Mucosa of stomach (tissue), 1 donor: ENCODE data around the gene TRIML1.

Experiments
- H3K27me3 ChIP-seq: one replicate; pipeline ENCODE4 v1.7.0; 2013; ENCODE audit warnings: mild to moderate bottlenecking, low read length; ENCODE audit not compliant: control insufficient read depth, insufficient read depth
- H3K36me3 ChIP-seq: one replicate; pipeline ENCODE4 v1.7.0; 2013; ENCODE audit warnings: low read length; ENCODE audit not compliant: control insufficient read depth, insufficient read depth
- H3K4me1 ChIP-seq: one replicate; pipeline ENCODE4 v1.7.0; 2013; ENCODE audit warnings: mild to moderate bottlenecking, low read length; ENCODE audit not compliant: control insufficient read depth, insufficient read depth
- H3K4me3 ChIP-seq: one replicate; pipeline ENCODE4 v1.7.0; 2013; ENCODE audit warnings: low read length
- H3K9ac ChIP-seq: one replicate; pipeline ENCODE4 v1.7.0; 2013; ENCODE audit warnings: mild to moderate bottlenecking, low read length, moderate library complexity
- H3K9me3 ChIP-seq: one replicate; pipeline ENCODE4 v1.7.0; 2013; ENCODE audit warnings: mild to moderate bottlenecking, low read length, moderate library complexity; ENCODE audit not compliant: control insufficient read depth
- donor health status: Pancreatic carcinoma.

Gene TRIML1, protein sequence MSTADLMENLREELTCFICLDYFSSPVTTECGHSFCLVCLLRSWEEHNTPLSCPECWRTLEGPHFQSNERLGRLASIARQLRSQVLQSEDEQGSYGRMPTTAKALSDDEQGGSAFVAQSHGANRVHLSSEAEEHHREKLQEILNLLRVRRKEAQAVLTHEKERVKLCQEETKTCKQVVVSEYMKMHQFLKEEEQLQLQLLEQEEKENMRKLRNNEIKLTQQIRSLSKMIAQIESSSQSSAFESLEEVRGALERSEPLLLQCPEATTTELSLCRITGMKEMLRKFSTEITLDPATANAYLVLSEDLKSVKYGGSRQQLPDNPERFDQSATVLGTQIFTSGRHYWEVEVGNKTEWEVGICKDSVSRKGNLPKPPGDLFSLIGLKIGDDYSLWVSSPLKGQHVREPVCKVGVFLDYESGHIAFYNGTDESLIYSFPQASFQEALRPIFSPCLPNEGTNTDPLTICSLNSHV

DNA sequence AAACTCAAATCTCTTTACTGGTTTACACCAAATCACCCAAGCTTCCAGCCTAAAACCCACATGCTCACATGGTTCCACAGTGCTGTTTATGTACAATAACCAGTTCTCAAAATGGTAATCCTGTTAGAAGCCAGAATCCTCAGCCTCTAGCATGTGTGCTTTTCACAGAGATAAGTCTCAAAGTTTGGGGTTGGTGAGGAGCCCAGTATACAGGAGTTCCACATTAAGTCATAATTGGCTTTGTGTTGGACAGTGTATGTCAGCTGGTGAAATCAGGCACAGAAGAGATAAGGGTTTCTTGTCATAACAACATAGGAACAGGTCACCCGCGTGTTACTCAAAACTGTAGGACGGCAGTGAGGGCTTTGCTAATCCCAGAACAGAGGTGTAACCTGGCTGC, at the start of gene TRIML1:
TRIML1 (plus strand) TSS at position 301 of the 400 bp plus-strand sequence. CDS start 118 bp downstream, outside the sequence.
- H3K9ac ChIP-seq = no peak within 1 kb of the TSS
- H3K36me3 ChIP-seq = no peaks in the 10 kb centered on the region
- no peaks in the 10 kb centered on the region for H3K27me3 ChIP-seq
- H3K4me3 ChIP-seq = no peak within 1 kb of the TSS
- no peaks in the 10 kb centered on the region for H3K4me1 ChIP-seq
- H3K9me3 ChIP-seq = no peaks in the 10 kb centered on the region

DNA sequence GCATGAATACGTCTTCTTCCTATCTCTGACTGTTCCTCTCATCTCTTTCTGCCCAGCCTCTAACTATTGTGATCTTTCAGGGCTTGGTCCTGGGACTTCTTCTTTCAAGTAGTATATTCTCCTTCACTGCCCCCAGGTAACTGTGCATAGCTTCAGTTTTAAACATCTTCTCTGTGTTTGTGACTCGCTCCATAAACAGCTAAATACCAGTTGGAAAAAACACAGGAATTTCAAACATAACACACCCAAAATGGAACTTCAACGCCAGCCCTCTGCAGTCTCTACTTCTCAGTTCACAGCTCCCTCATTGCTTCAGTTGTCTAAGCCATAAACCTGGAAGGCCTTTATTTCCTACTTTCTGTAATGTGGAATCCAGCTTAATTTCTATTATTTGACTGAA, 46.4 kb upstream of the TRIML1 start:
- no peak overlapping the region for H3K4me3 ChIP-seq
- no peak overlapping the region for H3K9ac ChIP-seq
- H3K27me3 ChIP-seq = no peaks in the 10 kb centered on the region
- H3K9me3 ChIP-seq = no peaks in the 10 kb centered on the region
- H3K36me3 ChIP-seq = no peaks in the 10 kb centered on the region
- no peaks in the 10 kb centered on the region for H3K4me1 ChIP-seq

DNA sequence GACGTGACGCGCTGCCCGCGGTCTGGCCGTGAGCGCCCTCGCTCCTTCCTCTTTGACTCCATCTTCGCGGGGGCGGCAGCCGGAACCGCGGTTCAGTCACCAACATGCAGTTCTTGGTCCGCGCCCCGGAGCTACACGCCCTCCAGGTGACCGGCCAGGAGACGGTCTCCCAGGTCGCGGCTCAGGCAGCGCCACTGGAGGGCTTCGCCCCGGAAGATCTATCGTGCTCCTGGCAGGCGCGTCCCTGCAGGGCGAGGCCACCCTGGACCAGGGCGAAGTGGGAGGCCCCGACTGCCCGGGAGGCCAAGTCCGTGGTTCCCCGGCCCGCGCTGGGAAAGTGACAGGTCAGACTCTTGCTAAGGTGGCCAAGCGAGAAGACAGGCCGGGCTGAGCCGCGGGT, 32.8 kb upstream of the TRIML1 start:
- no peaks in the 10 kb centered on the region for H3K9me3 ChIP-seq
- no peaks in the 10 kb centered on the region for H3K27me3 ChIP-seq
- no peak overlapping the region for H3K9ac ChIP-seq
- no peak overlapping the region for H3K4me3 ChIP-seq
- H3K4me1 ChIP-seq = no peaks in the 10 kb centered on the region
- H3K36me3 ChIP-seq = no peaks in the 10 kb centered on the region

DNA sequence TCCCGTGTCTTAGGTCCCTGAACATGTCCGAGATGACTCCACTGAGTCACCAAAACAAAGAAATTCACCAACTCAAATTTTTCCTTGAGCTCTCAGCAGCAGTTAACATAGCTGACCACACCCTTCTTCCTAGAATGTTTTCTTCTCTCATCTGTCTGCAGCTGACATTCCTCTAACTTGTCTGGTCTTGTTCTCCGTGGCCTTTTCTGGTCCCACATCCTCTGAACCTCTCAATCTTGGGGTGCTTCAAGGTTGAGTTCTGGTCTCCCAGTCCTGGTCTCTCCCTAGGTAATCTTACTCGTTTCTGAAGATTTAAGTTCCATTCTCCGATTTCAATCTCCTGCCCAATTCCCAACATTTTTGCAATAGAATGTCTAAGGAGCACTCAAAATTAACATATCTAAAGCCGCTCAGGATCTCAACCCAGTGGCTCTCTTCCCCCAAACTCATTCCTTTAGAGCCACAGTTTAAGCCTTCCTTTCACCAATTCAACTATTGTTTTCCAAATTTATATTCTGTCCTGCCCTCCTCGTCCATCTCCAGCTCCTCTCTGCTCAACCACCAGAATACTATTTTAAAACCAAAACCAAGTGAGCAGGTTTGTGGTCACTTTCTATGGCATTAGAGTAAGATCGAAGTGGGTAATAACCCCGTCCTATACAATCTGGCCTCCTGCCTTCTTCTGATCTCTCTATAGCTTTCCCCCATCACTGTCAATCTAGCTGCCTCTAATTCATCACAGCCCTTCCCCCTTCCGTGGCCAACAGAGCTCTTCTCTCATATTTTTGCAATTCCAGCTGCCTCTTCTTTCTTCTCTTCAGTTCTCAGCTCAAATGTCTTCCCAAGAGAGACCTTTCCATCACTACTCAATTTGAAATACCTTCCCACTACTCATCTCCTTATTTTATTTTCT, 31.1 kb upstream of the TRIML1 start:
- Histone ChIP-seq H3K27me3 (no peaks in the 10 kb centered on the region), H3K36me3 (no peaks in the 10 kb centered on the region), H3K9me3 (no peaks in the 10 kb centered on the region), H3K4me1 (no peaks in the 10 kb centered on the region), H3K4me3 (no peak overlapping the region), H3K9ac (no peak overlapping the region)

DNA sequence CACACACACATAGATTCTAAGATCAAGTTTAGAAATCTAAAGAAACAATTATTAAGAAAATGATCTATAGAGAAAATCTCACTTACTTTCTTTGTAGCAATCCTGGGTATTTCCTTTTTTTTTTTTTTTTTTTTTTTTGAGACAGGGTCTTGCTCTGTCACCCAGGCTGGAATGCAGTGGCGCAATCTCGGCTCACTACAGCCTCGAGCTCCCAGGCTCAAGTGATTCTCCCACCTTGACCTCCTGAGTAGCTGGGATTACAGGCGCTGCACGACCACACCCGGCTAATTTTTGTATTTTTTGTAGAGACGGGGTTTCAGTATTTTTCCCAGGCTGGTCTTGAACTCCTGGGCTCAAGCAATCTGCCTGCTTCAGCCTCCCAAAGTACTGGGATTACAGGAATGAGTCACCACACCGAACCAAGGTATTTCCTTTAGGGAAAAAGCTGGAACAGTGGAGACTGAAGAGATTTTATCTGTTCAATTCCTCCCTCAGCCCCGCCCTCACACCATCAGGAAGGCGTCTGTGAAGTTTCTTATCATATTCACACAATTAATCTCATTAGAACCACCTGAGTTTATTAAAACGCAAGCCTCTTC, 30.0 kb upstream of the TRIML1 start, which contains the start of gene TRIML2:
TRIML2 (minus strand) TSS at position 447 of the 599 bp plus-strand sequence. CDS start 4,235 bp downstream, outside the sequence.
- Histone ChIP-seq H3K9me3 (no peaks in the 10 kb centered on the region), H3K9ac (no peak within 1 kb of the TSS), H3K4me1 (no peaks in the 10 kb centered on the region), H3K4me3 (no peak within 1 kb of the TSS), H3K27me3 (no peaks in the 10 kb centered on the region), H3K36me3 (no peaks in the 10 kb centered on the region)

DNA sequence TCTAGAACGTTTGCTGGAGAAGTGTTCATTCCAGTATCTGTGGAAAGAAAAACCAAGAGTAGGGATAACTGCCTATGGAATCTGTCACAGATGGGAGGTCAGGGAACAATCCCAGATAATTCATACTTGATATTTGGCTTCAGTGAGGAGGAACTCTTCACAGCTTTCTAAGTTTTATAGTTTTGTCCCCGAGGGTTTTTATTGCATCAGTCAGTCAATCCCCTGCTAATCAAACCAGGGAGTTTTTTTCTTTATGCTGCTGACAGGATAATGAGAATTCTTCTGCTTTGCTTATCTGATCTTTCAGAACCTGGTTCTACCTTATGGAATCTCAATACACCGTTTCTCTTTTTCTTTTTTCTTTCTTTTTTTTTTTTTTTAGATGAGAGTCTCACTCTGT, 29.2 kb upstream of the TRIML1 start:
- H3K4me3 ChIP-seq = no peak overlapping the region
- no peak overlapping the region for H3K9ac ChIP-seq
- no peaks in the 10 kb centered on the region for H3K9me3 ChIP-seq
- H3K4me1 ChIP-seq = no peaks in the 10 kb centered on the region
- no peaks in the 10 kb centered on the region for H3K36me3 ChIP-seq
- no peaks in the 10 kb centered on the region for H3K27me3 ChIP-seq

DNA sequence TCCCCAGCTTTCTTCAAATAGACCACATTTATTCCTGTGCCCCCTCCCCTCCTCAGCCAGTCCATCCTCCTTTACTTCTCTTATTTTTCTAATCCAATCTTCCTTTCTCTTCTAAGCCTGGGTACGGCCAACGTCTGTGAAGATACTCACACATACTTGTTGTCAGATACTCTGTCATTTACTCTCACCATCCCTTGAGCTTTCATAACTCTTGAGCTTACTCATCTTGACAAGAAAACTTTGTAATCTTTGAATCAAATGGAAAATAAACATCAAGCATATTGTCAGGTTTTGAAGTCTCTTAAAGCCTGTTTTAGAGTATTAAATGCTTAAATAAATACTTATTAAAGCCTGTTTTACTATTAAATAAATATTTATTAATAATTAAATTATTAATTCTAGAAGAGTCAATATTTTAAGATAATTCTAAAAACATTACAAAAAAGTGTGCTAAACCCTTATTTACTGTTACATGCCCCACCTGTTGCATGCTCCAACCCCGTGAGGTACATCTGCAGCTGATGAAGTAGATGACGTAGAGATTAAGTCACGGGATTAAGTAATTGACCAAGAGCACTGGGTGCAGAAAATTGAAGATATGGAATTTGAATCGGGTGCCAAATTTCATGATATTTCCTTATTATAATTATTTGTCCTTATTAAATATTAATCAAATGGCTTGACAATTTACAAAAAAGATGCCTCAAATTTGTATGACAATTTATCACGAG, 28.3 kb upstream of the TRIML1 start:
- H3K4me1 ChIP-seq = no peaks in the 10 kb centered on the region
- no peaks in the 10 kb centered on the region for H3K9me3 ChIP-seq

DNA sequence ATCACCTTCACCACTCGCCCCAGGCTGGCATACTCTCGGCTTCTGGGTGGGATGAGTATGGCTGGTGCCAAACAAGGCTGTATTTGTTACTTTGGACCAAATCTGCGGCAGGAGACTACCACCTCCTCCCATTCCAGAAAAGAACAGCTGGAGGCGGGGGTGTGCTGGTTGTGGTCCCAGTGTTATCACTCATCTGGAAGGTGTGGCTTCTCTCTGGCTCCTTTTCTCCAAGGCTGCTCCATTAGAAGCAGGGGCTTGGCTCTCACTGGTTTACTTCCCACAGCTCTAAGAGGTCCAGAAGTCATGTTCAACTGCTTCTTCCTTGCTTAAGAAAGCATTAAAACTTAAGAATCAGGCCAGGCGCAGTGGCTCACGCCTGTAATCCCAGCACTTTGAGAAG, 27.3 kb upstream of the TRIML1 start:
- H3K36me3 ChIP-seq = no peaks in the 10 kb centered on the region
- no peak overlapping the region for H3K4me3 ChIP-seq
- no peaks in the 10 kb centered on the region for H3K4me1 ChIP-seq

More for the DNA sequence above, 28.3 kb upstream of the TRIML1 start:
- Histone ChIP-seq H3K4me3 (no peak overlapping the region), H3K27me3 (no peaks in the 10 kb centered on the region), H3K9ac (no peak overlapping the region), H3K36me3 (no peaks in the 10 kb centered on the region)

DNA sequence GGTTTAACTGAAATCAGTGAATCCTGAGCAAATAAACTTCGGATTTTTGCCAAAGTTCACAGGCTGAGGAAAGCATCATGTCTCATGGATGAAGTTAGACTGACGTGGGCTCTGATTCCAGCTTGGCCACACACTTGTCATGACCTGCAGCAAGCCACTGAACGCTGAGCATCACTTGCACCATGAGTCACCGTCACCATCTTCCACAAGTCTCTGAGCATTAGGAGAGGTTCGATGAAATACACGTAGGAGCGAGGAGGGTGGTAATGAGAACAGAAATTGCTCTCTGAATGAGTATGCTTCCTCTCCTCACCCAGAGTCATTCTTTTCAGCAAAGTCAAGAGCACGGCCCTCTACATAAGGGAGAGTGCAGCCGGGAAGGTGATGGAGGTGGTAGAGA, 26.1 kb upstream of the TRIML1 start:
- Histone ChIP-seq H3K9me3 (no peaks in the 10 kb centered on the region), H3K9ac (no peak overlapping the region), H3K4me3 (no peak overlapping the region), H3K36me3 (no peaks in the 10 kb centered on the region), H3K27me3 (no peaks in the 10 kb centered on the region), H3K4me1 (no peaks in the 10 kb centered on the region)

More for the DNA sequence above, 27.3 kb upstream of the TRIML1 start:
- Histone ChIP-seq H3K9ac (no peak overlapping the region), H3K9me3 (no peaks in the 10 kb centered on the region), H3K27me3 (no peaks in the 10 kb centered on the region)

DNA sequence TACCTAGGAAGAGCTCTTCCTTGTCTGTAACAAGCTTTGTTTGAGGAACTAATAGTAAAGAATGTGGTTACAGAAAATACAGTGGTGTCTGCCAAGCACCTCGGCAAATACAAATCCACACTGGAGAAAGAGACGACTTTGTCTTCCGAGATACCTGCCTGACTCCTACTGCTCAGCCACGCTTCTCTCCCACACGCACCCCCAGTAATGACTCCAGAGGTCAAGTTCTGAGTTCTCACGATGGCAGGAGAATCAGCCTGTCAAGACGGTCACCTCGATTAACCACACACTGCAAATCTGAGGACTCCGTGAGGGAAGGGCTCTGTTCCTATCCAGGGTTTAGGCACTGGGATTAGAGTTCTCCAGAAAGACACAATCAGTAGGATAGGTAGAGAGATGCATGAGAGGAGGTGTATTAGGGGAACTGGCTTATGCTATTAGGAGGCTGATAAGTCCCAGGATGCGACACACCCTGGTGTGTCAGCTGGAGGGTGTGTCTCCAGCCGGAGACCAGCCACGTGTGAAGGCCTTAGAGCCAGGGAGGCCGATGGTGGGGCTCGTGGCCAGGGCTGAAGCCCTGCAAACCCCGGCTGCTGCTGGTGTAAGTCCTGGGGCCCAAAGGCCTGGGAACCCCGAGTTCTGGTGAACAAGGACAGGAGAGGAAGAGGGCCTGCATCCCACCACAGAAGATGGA, 21.5 kb upstream of the TRIML1 start:
- Histone ChIP-seq H3K4me3 (no peak overlapping the region), H3K27me3 (no peaks in the 10 kb centered on the region)

DNA sequence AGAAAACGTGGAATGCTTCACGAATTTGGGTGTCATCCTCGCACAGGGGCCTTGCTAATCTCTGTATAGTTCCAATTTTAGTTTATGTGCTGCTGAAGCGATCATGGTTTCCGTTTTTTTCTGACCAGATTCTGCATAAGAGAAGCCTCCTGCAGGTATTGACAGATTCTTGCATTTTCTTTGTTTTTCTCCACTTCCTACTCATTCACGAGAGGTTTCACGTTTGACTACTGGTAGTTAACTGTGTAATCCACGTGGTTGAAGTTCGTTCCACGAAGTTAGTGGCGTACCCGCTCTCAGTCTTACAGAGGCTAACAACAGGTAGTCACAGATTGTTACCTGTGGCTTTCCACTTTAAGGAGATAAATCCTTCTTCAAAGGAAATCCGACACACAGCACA, 17.7 kb upstream of the TRIML1 start:
- H3K27me3 ChIP-seq = no peaks in the 10 kb centered on the region

More for the DNA sequence above, 21.5 kb upstream of the TRIML1 start:
- no peaks in the 10 kb centered on the region for H3K9me3 ChIP-seq
- H3K4me1 ChIP-seq = no peaks in the 10 kb centered on the region
- H3K9ac ChIP-seq = no peak overlapping the region
- no peaks in the 10 kb centered on the region for H3K36me3 ChIP-seq

More for the DNA sequence above, 17.7 kb upstream of the TRIML1 start:
- no peaks in the 10 kb centered on the region for H3K4me1 ChIP-seq
- no peak overlapping the region for H3K9ac ChIP-seq
- no peak overlapping the region for H3K4me3 ChIP-seq
- no peaks in the 10 kb centered on the region for H3K9me3 ChIP-seq
- no peaks in the 10 kb centered on the region for H3K36me3 ChIP-seq
